ENCODE measurements around the gene FBXL17.

- TF ChIP-seq CTCF (IDR thresholded peaks at IDR 0.05) (no peak), EZH2 (IDR thresholded peaks at IDR 0.05; ENCODE audit: borderline replicate concordance, insufficient read depth, low read depth, low read length, poor library complexity, severe bottlenecking) (no peak)
These were observed 481.2 kb downstream of the FBXL17 start for GRCh38 chr5:107900721-107901120.
